22Rv1 (cell line): Measurements from ENCODE around the gene RAB8A.
"Not testable (repeated sequence)": the region's sequence is repeated elsewhere in the genome, so short reads cannot be mapped to it uniquely, and the experiment has no call there.

ENCODE experiments used
- H3K27ac ChIP-seq: fragments of 450-650 bp; 2 replicates; pipeline ENCODE4 v1.5.1; 2017
- ZFX ChIP-seq: fragments of 450-650 bp; IDR thresholded peaks from 2 replicates; pipeline ENCODE4 v1.6.1; 2017; ENCODE audit warnings: antibody characterized with exemption, borderline replicate concordance
- TF ChIP-seq, protein P1 (sequence below): fragments of 450-650 bp; IDR thresholded peaks from 2 replicates; pipeline ENCODE4 v1.5.1; 2017; ENCODE audit warnings: mild to moderate bottlenecking

Gene RAB8A

DNA sequence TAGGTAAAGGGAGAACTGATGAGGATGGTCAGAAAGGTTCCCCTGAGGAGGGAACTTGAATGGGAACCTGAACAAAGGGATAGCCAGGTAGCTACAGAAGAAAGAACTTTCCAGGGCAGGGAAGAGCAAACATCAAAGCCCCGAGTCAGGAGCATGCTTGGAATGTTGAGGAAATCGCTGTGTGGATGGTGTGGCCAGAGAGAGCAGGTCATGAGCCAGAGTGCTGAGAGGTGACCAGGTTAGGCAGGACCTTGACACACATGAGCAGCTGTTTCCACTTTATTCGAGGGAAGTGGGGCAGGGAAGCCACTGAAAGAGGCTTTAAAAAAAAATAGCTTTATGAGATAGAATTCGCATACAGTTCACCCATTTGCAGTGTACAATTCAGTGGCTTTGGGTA, 4.4 kb downstream of the RAB8A start:
- TF ChIP-seq, protein P1, sequence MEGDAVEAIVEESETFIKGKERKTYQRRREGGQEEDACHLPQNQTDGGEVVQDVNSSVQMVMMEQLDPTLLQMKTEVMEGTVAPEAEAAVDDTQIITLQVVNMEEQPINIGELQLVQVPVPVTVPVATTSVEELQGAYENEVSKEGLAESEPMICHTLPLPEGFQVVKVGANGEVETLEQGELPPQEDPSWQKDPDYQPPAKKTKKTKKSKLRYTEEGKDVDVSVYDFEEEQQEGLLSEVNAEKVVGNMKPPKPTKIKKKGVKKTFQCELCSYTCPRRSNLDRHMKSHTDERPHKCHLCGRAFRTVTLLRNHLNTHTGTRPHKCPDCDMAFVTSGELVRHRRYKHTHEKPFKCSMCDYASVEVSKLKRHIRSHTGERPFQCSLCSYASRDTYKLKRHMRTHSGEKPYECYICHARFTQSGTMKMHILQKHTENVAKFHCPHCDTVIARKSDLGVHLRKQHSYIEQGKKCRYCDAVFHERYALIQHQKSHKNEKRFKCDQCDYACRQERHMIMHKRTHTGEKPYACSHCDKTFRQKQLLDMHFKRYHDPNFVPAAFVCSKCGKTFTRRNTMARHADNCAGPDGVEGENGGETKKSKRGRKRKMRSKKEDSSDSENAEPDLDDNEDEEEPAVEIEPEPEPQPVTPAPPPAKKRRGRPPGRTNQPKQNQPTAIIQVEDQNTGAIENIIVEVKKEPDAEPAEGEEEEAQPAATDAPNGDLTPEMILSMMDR = no peak
- no peak for TF ChIP-seq ZFX
- H3K27ac ChIP-seq = no peak overlapping the region

DNA sequence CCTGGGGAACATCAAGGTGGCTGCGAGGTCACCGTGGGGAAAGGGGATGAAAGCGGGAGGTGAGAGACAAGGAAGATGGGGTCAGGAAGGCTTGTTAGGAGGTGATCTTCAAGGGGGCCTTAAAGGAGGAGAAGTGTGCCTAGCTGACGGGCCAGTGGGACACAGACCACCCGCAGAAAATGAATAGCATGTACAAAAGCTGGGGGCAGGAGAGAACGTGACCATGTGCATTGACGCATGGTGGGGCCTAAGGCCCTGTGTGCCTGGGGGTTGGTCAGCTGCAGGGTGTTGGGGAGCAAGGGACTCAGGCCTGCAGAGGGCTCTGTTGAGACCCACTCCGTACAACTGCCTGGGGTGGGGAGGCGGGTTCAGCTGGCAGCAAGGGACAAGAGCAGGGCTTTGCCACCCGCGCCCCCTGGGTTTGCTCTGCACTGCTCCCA, 5.9 kb downstream of the RAB8A start:
- TF ChIP-seq, protein P1 = no peak
- TF ChIP-seq ZFX = no peak
- no peak overlapping the region for H3K27ac ChIP-seq

DNA sequence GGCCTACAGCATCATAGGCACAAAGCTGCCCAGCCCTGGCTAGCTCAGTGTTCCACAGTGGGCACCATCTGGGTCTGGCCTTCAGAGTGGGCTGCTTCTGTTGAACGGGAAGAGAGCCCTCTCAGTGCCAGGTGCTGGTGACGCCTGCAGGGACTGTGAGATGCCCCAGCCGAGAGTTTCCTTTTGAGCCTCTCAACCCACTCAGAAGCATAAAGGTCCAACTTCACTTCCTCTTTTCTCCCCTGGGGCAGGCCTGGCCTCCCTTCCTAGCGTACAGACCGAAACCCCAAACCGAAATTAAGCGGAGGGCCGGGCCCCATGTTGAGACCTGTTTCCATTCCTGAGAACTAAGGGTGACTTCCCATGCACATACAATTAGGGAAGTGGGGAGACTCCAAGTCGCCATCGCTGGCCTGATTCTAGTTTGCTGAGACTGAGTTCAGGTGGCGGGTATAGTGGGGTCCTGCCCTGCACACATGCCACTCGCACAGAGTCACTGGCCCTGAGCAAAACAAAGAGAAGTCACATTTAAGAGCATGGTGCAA, 6.9 kb downstream of the RAB8A start:
- no peak for TF ChIP-seq ZFX
- TF ChIP-seq, protein P1 = no peak
- no peak overlapping the region for H3K27ac ChIP-seq

DNA sequence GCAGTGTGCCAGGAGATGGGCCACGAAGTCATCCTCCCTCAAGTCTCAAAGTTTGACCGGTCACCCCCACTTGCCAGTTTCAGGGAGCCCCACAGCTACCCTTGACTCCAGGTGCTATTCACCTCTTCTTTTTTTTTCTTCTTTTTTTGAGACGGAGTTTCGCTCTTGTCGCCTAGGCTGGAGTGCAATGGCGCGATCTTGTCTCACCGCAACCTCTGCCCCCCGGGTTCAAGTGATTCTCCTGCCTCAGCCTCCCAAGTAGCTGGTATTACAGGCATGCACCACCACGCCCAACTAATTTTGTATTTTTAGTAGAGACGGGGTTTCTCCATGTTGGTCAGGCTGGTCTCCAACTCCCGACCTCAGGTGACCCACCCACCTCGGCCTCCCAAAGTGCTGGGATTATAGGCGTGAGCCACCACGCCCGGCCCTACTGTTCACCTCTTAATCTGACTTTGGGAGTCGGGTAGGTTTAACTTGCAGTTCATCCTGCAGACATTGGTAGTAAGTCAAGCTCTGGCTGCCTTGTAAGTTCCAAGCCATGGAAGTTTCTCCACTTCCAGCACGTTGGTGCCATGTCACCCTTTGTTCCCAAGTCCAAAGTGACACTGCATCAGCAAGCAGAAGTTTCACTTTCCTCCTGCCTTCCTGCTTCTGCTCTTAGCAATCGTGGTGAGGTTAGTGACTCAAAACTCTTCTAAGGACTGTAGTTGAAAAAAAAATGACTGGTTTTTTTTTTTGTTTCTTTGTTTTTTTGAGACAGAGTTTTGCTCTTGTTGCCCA, 7.6 kb downstream of the RAB8A start:
- not testable (repeated sequence) for H3K27ac ChIP-seq

DNA sequence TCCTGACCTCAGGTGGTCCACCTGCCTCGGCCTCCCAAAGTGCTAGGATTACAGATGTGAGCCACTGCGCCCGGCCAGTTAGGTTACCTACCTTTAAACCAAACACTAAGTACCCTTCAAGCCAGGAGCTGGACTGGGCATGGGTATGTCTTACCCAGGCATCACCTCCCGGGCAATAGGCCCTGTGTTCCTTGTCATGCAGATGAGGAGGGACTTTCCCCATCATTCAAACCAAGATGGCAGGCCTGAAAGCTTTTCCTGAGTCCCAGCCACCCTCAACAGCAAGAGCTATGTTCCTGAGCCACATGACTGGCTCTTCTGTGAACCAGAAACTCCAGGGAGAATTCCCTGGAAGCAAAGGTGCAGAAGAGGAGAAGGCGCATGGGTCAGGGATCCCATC, 9.5 kb downstream of the RAB8A start:
- H3K27ac ChIP-seq = no peak overlapping the region
- TF ChIP-seq, protein P1 = no peak
- no peak for TF ChIP-seq ZFX

DNA sequence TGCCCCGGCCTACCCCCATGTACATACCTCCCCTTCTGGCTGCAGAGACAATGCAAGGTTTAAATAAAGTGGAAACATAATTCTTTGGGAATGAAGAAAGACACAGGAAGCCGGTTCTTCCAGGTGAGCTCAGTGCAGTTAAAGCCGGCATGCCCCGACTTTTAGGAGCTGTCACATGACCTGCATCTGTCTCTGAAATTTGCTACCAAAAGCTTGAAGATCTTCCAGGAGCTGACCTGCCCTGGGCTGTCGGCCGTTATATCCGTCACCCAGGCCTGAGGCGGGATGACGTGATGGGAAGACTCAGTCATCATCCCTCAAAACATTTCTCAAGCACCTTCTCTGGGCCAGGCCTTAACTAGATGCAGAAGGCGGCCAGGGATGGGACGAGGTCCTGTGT, 10.3 kb downstream of the RAB8A start:
- TF ChIP-seq, protein P1 = no peak
- H3K27ac ChIP-seq = no peak overlapping the region

DNA sequence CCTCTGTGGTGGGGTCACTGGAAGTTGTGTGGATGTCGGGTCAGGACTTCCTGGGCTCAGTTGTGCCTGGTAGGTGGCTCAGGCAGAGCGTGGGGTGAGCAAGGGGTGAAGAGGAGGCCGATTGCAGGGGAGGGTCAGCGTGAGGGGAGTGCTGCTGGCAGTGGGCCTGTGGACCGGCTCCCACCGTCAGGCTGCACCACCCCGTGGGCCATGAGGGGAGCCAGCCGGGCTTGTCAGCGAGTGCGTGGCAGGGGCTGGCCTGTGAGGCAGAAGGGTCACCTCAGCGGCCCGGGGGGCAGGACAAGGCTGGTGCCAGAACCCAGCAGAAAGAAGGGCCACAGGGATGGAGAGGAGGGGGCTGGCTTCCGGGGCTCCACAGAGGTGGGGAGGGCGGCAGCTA, 13.3 kb downstream of the RAB8A start:
- H3K27ac ChIP-seq = no peak overlapping the region
- no peak for TF ChIP-seq ZFX
- TF ChIP-seq, protein P1 = no peak
